DMS79 (cell line): ENCODE measurements around the gene ADCK2.
"Not testable (repeated sequence)": the region's sequence is repeated elsewhere in the genome, so short reads cannot be mapped to it uniquely, and the experiment has no call there.

Source experiments
- DNase-seq: peaks from one replicate; lab custom pipeline; 2025; lab: John Stamatoyannopoulos, UW

ADCK2 gene

GRCh38 chr7:140646931-140647647 lies 25.7 kb upstream of the ADCK2 start:
- DNase-seq: peak; percentile 19

- no peak for DNase-seq
Measured at GRCh38 chr7:140649556-140650205, 23.1 kb upstream of the ADCK2 start.

GRCh38 chr7:140650367-140650766 lies 22.4 kb upstream of the ADCK2 start:
- DNase-seq: no peak

GRCh38 chr7:140653319-140654108 lies 19.2 kb upstream of the ADCK2 start:
- peak; percentile 67 for DNase-seq

GRCh38 chr7:140654109-140654387 lies 18.7 kb upstream of the ADCK2 start:
- DNase-seq: no peak

- no peak for DNase-seq
Measured at GRCh38 chr7:140654661-140655060, 18.1 kb upstream of the ADCK2 start.

GRCh38 chr7:140655511-140656408 lies 17.0 kb upstream of the ADCK2 start:
- DNase-seq: no peak

GRCh38 chr7:140656548-140657515 lies 15.9 kb upstream of the ADCK2 start:
- DNase-seq: peak; percentile 41

GRCh38 chr7:140657891-140658290 lies 14.9 kb upstream of the ADCK2 start:
- no peak for DNase-seq

- no peak for DNase-seq
Measured at GRCh38 chr7:140659856-140660255, 12.9 kb upstream of the ADCK2 start.

- no peak for DNase-seq
Measured at GRCh38 chr7:140661124-140661523, 11.6 kb upstream of the ADCK2 start.

- DNase-seq: not testable (repeated sequence)
Measured at GRCh38 chr7:140662938-140663337, 9.8 kb upstream of the ADCK2 start.

- no peak for DNase-seq
Measured at GRCh38 chr7:140667476-140667875, 5.3 kb upstream of the ADCK2 start.

- DNase-seq: no peak
Measured at GRCh38 chr7:140668641-140669040, 4.1 kb upstream of the ADCK2 start.

- DNase-seq: no peak
Measured at GRCh38 chr7:140669352-140669751, 3.4 kb upstream of the ADCK2 start.

GRCh38 chr7:140669862-140670261 lies 2.9 kb upstream of the ADCK2 start:
- DNase-seq: not testable (repeated sequence)

- no peak for DNase-seq
Measured at GRCh38 chr7:140670343-140670935, 2.3 kb upstream of the ADCK2 start.

- no peak for DNase-seq
Measured at GRCh38 chr7:140671966-140672365, 779 bp upstream of the ADCK2 start.

- DNase-seq: peak; percentile 69
Measured at GRCh38 chr7:140673063-140673773, 473 bp downstream of the ADCK2 start.

- peak; percentile 24 for DNase-seq
Measured at GRCh38 chr7:140673774-140674155, 1.0 kb downstream of the ADCK2 start.
